D721Med (cell line): ENCODE results near the gene HSPG2.
"Not testable (repeated sequence)": the region's sequence is repeated elsewhere in the genome, so short reads cannot be mapped to it uniquely, and the experiment has no call there.

Experiments
- DNase-seq: peaks from one replicate; pipeline ENCODE4 v3.0.0; 2011; ENCODE audit warnings: low spot score; ENCODE audit not compliant: insufficient read length
- FAIRE-seq: peaks from 2 replicates; lab custom pipeline; 2011; peaks lifted over from hg19 to GRCh38; lab: Jason Lieb, UNC
- TF ChIP-seq, protein P1 (sequence below): IDR thresholded peaks from 2 replicates; pipeline ENCODE4 v1.5.1; 2012; ENCODE audit warnings: mild to moderate bottlenecking, control low read depth; ENCODE audit not compliant: insufficient read depth; ENCODE audit errors: missing control alignments

The HSPG2 gene

GRCh38 chr1:21793104-21793503 is 144.0 kb downstream of the HSPG2 start:
- no peak for FAIRE-seq
- TF ChIP-seq, protein P1, sequence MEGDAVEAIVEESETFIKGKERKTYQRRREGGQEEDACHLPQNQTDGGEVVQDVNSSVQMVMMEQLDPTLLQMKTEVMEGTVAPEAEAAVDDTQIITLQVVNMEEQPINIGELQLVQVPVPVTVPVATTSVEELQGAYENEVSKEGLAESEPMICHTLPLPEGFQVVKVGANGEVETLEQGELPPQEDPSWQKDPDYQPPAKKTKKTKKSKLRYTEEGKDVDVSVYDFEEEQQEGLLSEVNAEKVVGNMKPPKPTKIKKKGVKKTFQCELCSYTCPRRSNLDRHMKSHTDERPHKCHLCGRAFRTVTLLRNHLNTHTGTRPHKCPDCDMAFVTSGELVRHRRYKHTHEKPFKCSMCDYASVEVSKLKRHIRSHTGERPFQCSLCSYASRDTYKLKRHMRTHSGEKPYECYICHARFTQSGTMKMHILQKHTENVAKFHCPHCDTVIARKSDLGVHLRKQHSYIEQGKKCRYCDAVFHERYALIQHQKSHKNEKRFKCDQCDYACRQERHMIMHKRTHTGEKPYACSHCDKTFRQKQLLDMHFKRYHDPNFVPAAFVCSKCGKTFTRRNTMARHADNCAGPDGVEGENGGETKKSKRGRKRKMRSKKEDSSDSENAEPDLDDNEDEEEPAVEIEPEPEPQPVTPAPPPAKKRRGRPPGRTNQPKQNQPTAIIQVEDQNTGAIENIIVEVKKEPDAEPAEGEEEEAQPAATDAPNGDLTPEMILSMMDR, result no peak

DNA sequence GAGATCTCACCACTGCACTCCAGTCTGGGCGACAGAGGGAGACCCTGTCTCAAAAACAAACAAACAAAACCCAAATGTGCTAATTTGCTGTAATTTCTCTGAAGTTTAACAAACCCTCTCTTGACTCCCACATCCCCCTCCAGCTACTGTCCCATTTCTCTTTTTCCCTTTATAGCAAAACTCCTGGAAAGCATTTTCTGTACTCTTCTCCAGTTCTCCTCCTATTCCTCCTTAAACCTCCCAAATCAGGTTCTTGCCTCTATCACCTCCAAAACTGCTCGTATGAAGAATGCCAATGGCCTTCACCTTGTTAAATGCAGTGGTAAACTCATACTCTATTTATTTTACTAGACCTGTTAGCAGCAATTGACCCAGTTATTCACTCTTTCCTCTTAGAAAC is 150.5 kb downstream of the HSPG2 start:
- TF ChIP-seq, protein P1, result no peak
- DNase-seq (no peak), FAIRE-seq (no peak)

More at GRCh38 chr1:21793104-21793503, 144.0 kb downstream of the HSPG2 start:
- DNase-seq, result no peak

- not testable (repeated sequence) for DNase-seq, FAIRE-seq
These were observed 151.3 kb downstream of the HSPG2 start for GRCh38 chr1:21785764-21786163.

DNA sequence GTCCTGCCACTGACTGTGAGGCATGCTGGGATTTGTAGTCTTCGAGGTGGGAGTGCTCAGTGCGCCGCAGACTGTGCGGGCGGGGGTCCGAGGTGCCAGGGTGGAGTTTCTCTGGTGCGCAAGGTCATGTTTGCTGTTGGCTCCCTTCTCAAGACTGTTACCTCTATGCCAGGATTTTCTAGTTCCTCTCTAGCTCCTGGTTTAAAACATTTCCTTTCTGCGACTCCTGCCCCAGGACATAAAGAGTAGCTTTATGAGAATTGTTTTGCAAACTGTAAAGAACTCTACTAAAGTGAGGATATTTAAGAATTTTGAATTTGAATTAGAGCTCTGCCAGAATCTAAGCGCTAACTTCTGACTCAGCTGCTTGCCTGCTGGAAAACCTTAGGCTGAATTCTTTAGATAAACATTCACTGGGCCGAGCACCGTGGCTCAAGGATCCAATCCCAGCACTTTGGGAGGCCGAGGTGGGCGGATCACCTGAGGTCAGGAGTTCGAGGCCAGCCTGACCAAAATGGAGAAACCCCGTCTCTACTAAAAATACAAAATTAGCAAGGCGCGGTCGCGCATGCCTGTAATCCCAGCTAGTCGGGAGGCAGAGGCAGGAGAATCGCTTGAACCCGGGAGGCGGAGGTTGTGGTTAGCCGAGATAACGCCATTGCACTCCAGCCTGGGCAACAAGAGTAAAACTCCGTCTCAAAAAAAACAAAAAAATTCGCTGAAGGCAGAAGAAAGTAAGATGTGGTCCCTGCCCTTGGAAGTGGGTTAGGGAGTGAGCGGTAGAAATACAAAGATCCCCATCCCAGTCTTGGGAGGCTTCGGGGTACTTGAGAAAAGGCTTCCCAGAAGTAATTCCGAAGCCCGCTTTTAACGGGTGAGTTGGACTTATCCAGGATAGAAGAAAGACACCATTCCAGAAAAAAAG is 153.2 kb downstream of the HSPG2 start:
- DNase-seq (peak; percentile 38), FAIRE-seq (no peak)
- TF ChIP-seq, protein P1, result no peak

DNA sequence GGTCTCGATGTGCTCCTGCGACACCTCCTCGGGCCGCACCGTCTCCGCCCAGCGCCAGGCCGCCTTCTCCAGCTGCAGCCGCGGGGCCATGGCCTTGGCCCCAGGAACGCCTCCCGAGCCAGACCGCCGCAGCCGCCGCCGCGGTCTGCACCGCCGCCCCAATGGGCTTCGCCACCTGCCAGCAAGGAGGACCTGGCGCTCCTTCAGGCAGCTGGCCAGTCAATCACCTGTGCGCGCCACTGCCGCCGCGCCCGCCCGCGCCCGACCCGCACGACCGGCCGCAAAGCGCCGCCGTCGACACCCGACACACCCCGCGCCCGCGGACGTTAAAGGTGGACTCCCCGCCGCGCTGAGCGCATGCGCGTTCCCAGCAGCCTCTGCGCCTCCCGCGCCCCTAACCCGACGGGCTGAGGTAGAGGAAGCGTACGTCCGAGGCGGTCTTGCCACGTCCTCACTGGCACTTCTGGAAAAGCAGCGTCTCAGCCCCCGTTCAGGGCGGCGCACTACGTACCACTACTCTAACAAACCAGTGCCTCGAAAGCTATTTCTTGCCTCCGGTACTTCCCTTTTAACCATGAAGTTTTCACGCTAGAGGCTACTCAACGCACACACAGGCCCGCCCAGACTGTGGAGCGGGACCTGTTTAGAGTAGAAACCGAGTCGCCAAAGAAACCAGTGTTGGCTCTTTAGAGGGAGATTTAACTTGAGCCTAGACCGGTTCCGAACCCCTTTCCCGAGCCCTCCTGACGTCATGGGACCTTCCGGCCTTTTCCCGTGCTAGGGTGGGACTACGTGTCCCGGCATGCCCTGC is 154.0 kb downstream of the HSPG2 start, which contains the start of gene USP48:
Gene USP48 (minus strand): TSS at position 282 of the 811 bp plus-strand sequence. CDS start 192 bp downstream, at position 90.
- TF ChIP-seq, protein P1, result no peak
- no peak for DNase-seq
- FAIRE-seq, result no peak

DNA sequence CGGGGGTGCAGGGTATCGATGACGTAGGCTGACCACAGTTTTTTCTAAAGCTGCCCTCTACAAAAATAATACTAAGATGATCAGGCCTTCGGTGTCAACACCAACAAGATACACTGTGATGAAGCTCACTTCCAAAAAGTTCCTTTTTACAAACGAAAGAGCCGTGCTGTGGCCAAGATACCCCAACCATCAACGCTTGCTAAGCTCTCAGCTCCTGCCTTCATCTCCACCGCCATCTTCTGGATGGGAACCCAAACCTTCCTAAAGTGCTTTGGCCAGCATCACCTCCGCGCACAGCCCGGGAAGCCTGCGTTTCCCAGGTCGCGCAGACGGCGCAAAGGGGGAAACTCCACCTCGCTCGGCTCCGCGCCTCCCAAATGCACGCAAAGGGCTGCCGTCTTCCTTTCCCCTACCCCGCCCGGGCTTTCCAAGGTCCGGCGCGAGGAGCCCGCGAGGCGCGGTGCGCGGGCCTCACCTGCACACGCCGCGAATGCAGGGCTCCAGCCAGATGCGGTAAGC is 154.7 kb downstream of the HSPG2 start:
- FAIRE-seq (no peak), DNase-seq (no peak)
- TF ChIP-seq, protein P1, result peak; percentile 32

DNA sequence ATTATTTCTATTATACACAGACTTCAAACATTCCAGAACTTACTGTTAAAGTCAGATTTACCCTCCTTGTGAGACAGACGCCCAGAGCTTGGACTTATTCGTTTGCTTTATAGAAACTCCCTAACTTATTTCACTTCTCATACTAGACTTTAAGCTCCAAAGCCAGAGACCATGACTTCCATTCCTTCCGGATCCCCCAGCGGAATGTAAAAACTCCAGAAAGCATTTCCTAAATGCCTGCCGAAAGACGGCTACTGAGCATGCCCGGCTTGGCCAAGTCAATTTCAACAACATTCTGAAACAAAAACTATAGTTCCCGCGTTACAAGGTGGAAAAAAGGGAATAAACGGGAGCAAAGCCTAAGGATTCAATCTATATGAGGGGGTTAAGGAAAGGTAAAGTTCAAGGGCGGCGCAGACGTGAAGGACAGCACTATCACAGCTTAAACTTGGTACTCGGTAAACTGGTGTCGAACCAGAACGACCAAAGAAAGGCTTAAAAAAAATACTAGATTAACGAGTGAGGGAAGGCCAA is 155.2 kb downstream of the HSPG2 start:
- TF ChIP-seq, protein P1, result no peak
- DNase-seq, result no peak
- FAIRE-seq, result no peak
